GM21576 (cell line): ENCODE results near the gene SEMA6C.
"Not testable (repeated sequence)": the region's sequence is repeated elsewhere in the genome, so short reads cannot be mapped to it uniquely, and the experiment has no call there.

Source experiments
- ATAC-seq: cut with Tn5 transposase; IDR thresholded peaks from one replicate; pipeline ENCODE4 v1.9.1; 2021; ENCODE audit warnings: mild to moderate bottlenecking, moderate library complexity; ENCODE audit not compliant: unreplicated experiment

The SEMA6C gene

GRCh38 chr1:151130987-151131586 is 15.3 kb downstream of the SEMA6C start:
- ATAC-seq = no peak

- no peak for ATAC-seq
These were observed 17.6 kb downstream of the SEMA6C start for GRCh38 chr1:151128800-151129199.

- no peak for ATAC-seq
These were observed 21.5 kb downstream of the SEMA6C start for GRCh38 chr1:151124763-151125403.

- no peak for ATAC-seq
These were observed 32.6 kb downstream of the SEMA6C start for GRCh38 chr1:151113877-151114276.

- no peak for ATAC-seq
These were observed 38.1 kb downstream of the SEMA6C start for GRCh38 chr1:151108331-151108730.

- no peak for ATAC-seq
These were observed 39.5 kb downstream of the SEMA6C start for GRCh38 chr1:151106894-151107293.

- ATAC-seq = no peak
These were observed 41.8 kb downstream of the SEMA6C start for GRCh38 chr1:151104630-151105029.

- no peak for ATAC-seq
These were observed 48.3 kb downstream of the SEMA6C start for GRCh38 chr1:151098126-151098525.

GRCh38 chr1:151097426-151097825 is 49.0 kb downstream of the SEMA6C start:
- ATAC-seq = not testable (repeated sequence)

- no peak for ATAC-seq
These were observed 60.4 kb downstream of the SEMA6C start for GRCh38 chr1:151085953-151086559.
